Astrocyte (in vitro differentiated cells and primary cell): Measurements from ENCODE around the gene EGFL6.

ENCODE experiments used
- CTCF ChIP-seq: IDR thresholded peaks from 2 replicates; pipeline ENCODE4 v1.5.1; 2011; ENCODE audit warnings: low read depth, mild to moderate bottlenecking, inconsistent platforms, low read length, moderate library complexity; ENCODE audit not compliant: insufficient read depth
- EZH2 ChIP-seq: IDR thresholded peaks from 2 replicates; pipeline ENCODE4 v1.6.1; 2012; ENCODE audit warnings: mild to moderate bottlenecking, low read length, inconsistent platforms; ENCODE audit not compliant: insufficient read depth

- no peak for TF ChIP-seq CTCF
- no peak for TF ChIP-seq EZH2
Observed at GRCh38 chrX:13666836-13667235, 97.4 kb downstream of the EGFL6 start.
